HepG2 (cell line): ENCODE data around the gene PPP1R15B. TPM values are rescaled to one million over a fixed set of nuclear protein-coding genes. Genes with fewer than 3 reads are reported as not detected.

Source experiments
- ARNT ChIP-seq: fragments of 450-650 bp; IDR thresholded peaks from 2 replicates; pipeline ENCODE4 v1.6.1; 2017
- CBX1 ChIP-seq: IDR thresholded peaks from one replicate; pipeline ENCODE4 v1.6.1; 2016; ENCODE audit warnings: antibody characterized with exemption, low read depth
- CC2D1A ChIP-seq: sonication (generic); formaldehyde crosslinking; IDR thresholded peaks from 2 replicates; pipeline ENCODE4 v1.8.1; 2023; ENCODE audit warnings: mild to moderate bottlenecking, missing genetic modification reagents
- FIP1L1 ChIP-seq: fragments of 200-400 bp; formaldehyde crosslinking; IDR thresholded peaks from 2 replicates; pipeline ENCODE4 v1.6.1; 2018; ENCODE audit warnings: low read depth, mild to moderate bottlenecking, low read length, moderate library complexity, borderline replicate concordance; ENCODE audit not compliant: insufficient read depth
- HOXD1 ChIP-seq: sonication (generic); formaldehyde crosslinking; IDR thresholded peaks from 2 replicates; pipeline ENCODE4 v1.5.0; 2020; ENCODE audit warnings: missing genetic modification reagents
- MXD4 ChIP-seq: IDR thresholded peaks from 2 replicates; pipeline ENCODE4 v1.6.1; 2016; ENCODE audit warnings: mild to moderate bottlenecking, missing biosample characterization, missing genetic modification reagents
- SPEN ChIP-seq: sonication (generic); formaldehyde crosslinking; IDR thresholded peaks from 2 replicates; pipeline ENCODE4 v1.5.1; 2020; ENCODE audit warnings: low read depth, mild to moderate bottlenecking, missing genetic modification reagents
- TBX2 ChIP-seq: sonication (generic); formaldehyde crosslinking; IDR thresholded peaks from 2 replicates; pipeline ENCODE4 v1.5.0; 2020; ENCODE audit warnings: missing genetic modification reagents, mild to moderate bottlenecking, borderline replicate concordance
- polyA plus RNA-seq, 8 experiments: library from polyadenylated mRNA; depleted of rRNA in 3 of 8; stranded (reverse) in 7 of 8; unstranded in 1 of 8; fragments of >200 nt; fragmentation: Illumina TruSeq in 4 of 8; extraction: Trizol in 4 of 8; gene quantifications; 2 replicates each; pipeline versions ENCODE4 v1.2.1 to v1.2.3, GENCODE V29; 2011 to 2016; ENCODE audit warnings: low read depth in 4 of 8, missing spikeins in 1 of 8, mixed read lengths in 1 of 8; ENCODE audit not compliant: insufficient read depth in 1 of 8
- total RNA-seq, 5 experiments: library from RNA; depleted of rRNA; stranded (reverse); fragments of >200 nt; fragmentation: Illumina TruSeq; extraction: Trizol; gene quantifications; 2 replicates each; pipeline ENCODE4 v1.2.3, GENCODE V29; 2016; ENCODE audit warnings: low read depth in 1 of 5
- TF ChIP-seq, protein P1 (sequence below): sonication (generic); formaldehyde crosslinking; IDR thresholded peaks from 2 replicates; pipeline ENCODE4 v1.4.0; 2020; ENCODE audit warnings: missing genetic modification reagents
- TF ChIP-seq, protein P2 (sequence below): sonication (generic); formaldehyde crosslinking; IDR thresholded peaks from 2 replicates; pipeline ENCODE4 v1.4.0; 2020; ENCODE audit warnings: missing genetic modification reagents
- TF ChIP-seq, protein P3 (sequence below): sonication (generic); formaldehyde crosslinking; conservative IDR thresholded peaks from 2 replicates; pipeline ENCODE4 v1.4.0; 2020; ENCODE audit warnings: missing genetic modification reagents
- TF ChIP-seq, protein P4 (sequence below): sonication (generic); formaldehyde crosslinking; IDR thresholded peaks from 2 replicates; pipeline ENCODE4 v1.8.0; 2022; ENCODE audit warnings: mild to moderate bottlenecking, missing genetic modification reagents; ENCODE audit not compliant: insufficient replicate concordance
- TF ChIP-seq, protein P5 (sequence below): sonication (generic); formaldehyde crosslinking; IDR thresholded peaks from 2 replicates; pipeline ENCODE4 v1.8.0; 2022; ENCODE audit warnings: low read depth, missing genetic modification reagents
- TF ChIP-seq, protein P6 (sequence below): sonication (generic); formaldehyde crosslinking; IDR thresholded peaks from 2 replicates; pipeline ENCODE4 v1.8.1; 2023; ENCODE audit warnings: mild to moderate bottlenecking, moderate library complexity, missing genetic modification reagents

The PPP1R15B gene
- total and polyA plus RNA-seq, 2 of the 13 experiments (the other 11 are each of a cell fraction or from before 2014, with no cell fraction given), result 13.4 to 23.8 TPM

DNA sequence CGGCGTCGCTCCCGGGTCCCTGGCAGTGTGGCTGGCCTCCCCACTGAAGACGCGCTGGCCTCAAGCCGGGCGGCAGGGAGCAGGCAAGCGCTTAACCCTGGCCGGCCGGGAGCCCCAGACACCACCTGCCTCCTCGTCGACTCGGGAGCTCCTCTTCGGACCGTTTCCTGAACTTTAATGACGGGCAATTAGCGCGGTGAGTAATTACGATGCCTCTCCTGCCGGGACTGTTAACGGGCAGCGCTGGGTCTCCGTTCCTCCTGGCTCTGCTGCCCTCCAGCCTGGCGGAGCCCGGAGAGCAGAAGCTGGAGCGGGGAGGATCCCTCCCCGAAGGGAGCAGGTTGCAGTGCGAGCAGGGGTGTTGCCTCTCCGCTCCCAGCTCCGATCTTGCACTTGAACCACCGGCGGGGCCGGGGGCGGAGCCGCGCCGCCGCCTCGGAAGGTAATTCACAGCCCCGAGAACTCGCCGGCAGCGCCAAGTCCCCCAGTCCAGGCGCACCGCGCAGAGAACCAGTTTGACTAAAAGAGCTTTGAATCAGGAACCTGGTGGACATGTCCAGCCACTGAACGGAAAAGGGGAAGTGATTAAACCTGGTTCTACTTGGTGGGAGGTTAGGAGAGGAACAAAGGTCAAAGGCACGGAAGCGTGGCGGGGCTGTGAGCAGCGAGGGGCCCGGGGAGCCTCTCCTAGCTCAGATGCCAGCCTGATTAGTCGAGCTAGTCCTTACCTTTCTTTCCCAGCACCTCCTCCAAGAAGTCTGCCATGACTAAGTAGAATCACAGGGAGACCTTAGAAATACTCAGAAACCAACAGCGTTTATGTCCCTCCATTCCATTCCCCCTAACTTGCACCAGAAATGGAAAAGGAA is 33.6 kb downstream of the PPP1R15B start (continued):
- TF ChIP-seq, protein P1, sequence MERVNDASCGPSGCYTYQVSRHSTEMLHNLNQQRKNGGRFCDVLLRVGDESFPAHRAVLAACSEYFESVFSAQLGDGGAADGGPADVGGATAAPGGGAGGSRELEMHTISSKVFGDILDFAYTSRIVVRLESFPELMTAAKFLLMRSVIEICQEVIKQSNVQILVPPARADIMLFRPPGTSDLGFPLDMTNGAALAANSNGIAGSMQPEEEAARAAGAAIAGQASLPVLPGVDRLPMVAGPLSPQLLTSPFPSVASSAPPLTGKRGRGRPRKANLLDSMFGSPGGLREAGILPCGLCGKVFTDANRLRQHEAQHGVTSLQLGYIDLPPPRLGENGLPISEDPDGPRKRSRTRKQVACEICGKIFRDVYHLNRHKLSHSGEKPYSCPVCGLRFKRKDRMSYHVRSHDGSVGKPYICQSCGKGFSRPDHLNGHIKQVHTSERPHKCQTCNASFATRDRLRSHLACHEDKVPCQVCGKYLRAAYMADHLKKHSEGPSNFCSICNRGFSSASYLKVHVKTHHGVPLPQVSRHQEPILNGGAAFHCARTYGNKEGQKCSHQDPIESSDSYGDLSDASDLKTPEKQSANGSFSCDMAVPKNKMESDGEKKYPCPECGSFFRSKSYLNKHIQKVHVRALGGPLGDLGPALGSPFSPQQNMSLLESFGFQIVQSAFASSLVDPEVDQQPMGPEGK (CRISPR knock-in tag), result 0 out of 2 replicates have a peak, but pooled peaks have one; percentile 8
- TF ChIP-seq, protein P2, sequence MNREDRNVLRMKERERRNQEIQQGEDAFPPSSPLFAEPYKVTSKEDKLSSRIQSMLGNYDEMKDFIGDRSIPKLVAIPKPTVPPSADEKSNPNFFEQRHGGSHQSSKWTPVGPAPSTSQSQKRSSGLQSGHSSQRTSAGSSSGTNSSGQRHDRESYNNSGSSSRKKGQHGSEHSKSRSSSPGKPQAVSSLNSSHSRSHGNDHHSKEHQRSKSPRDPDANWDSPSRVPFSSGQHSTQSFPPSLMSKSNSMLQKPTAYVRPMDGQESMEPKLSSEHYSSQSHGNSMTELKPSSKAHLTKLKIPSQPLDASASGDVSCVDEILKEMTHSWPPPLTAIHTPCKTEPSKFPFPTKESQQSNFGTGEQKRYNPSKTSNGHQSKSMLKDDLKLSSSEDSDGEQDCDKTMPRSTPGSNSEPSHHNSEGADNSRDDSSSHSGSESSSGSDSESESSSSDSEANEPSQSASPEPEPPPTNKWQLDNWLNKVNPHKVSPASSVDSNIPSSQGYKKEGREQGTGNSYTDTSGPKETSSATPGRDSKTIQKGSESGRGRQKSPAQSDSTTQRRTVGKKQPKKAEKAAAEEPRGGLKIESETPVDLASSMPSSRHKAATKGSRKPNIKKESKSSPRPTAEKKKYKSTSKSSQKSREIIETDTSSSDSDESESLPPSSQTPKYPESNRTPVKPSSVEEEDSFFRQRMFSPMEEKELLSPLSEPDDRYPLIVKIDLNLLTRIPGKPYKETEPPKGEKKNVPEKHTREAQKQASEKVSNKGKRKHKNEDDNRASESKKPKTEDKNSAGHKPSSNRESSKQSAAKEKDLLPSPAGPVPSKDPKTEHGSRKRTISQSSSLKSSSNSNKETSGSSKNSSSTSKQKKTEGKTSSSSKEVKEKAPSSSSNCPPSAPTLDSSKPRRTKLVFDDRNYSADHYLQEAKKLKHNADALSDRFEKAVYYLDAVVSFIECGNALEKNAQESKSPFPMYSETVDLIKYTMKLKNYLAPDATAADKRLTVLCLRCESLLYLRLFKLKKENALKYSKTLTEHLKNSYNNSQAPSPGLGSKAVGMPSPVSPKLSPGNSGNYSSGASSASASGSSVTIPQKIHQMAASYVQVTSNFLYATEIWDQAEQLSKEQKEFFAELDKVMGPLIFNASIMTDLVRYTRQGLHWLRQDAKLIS (CRISPR knock-in tag), result no peak
- TF ChIP-seq MXD4 (CRISPR knock-in tag) (0 out of 2 replicates have a peak, but pooled peaks have one; percentile 13), FIP1L1 (no peak), ARNT (no peak), SPEN (CRISPR knock-in tag) (peak; percentile 32; the same call in 1 of the 2 replicates), CC2D1A (CRISPR knock-in tag) (no peak), TBX2 (CRISPR knock-in tag) (peak; percentile 50), CBX1 (peak; percentile 35), HOXD1 (CRISPR knock-in tag) (0 out of 2 replicates have a peak, but pooled peaks have one; percentile 50)
- TF ChIP-seq, protein P3, sequence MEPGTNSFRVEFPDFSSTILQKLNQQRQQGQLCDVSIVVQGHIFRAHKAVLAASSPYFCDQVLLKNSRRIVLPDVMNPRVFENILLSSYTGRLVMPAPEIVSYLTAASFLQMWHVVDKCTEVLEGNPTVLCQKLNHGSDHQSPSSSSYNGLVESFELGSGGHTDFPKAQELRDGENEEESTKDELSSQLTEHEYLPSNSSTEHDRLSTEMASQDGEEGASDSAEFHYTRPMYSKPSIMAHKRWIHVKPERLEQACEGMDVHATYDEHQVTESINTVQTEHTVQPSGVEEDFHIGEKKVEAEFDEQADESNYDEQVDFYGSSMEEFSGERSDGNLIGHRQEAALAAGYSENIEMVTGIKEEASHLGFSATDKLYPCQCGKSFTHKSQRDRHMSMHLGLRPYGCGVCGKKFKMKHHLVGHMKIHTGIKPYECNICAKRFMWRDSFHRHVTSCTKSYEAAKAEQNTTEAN (CRISPR knock-in tag), result 0 out of 2 replicates have a peak, but pooled peaks have one; percentile 9
- TF ChIP-seq, protein P4, sequence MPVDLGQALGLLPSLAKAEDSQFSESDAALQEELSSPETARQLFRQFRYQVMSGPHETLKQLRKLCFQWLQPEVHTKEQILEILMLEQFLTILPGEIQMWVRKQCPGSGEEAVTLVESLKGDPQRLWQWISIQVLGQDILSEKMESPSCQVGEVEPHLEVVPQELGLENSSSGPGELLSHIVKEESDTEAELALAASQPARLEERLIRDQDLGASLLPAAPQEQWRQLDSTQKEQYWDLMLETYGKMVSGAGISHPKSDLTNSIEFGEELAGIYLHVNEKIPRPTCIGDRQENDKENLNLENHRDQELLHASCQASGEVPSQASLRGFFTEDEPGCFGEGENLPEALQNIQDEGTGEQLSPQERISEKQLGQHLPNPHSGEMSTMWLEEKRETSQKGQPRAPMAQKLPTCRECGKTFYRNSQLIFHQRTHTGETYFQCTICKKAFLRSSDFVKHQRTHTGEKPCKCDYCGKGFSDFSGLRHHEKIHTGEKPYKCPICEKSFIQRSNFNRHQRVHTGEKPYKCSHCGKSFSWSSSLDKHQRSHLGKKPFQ (CRISPR knock-in tag), result no peak
- TF ChIP-seq, protein P5, sequence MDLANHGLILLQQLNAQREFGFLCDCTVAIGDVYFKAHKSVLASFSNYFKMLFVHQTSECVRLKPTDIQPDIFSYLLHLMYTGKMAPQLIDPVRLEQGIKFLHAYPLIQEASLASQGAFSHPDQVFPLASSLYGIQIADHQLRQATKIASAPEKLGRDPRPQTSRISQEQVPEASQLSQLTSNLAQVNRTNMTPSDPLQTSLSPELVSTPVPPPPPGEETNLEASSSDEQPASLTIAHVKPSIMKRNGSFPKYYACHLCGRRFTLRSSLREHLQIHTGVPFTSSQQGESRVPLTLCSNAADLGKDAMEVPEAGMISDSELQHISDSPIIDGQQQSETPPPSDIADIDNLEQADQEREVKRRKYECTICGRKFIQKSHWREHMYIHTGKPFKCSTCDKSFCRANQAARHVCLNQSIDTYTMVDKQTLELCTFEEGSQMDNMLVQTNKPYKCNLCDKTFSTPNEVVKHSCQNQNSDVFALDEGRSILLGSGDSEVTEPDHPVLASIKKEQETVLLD (CRISPR knock-in tag), result peak; percentile 44; the same call in 1 of the 2 replicates
- TF ChIP-seq, protein P6, sequence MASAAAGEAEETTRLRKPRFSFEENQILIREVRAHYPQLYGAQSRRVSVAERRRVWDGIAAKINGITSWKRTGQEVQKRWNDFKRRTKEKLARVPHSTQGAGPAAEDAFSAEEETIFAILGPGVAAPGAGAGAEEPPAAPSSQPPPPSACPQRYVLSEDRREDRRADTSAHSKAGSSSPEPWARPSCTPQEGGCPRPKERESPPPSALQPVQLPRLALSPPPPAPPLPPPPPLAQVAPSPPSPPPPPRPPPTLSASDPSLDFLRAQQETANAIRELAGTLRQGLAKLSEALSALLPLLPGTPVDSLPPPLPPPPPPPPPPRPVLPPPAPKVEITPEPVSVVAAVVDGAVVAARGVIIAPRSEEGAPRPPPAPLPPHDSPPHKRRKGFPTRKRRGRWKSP (CRISPR knock-in tag), result peak; percentile 34
